T-helper 2 cell treated with Interferon-gamma antibody and Interleukin-4, amounts not matched to agents 5 μg/mL and 100 μg/mL, for 36 hours (primary cell): ENCODE data around the gene SUCO.
A peak's percentile ranks its signal among the peaks of the same experiment; 100 is the strongest.

Source experiments
- DNase-seq: peaks from one replicate; pipeline ENCODE4 v3.0.0; 2021; ENCODE audit warnings: low spot score
- H3K27ac Mint-ChIP-seq: one replicate; pipeline ENCODE4 v1.8.0; 2021; ENCODE audit warnings: mild to moderate bottlenecking, mixed read lengths
- H3K27me3 Mint-ChIP-seq: one replicate; pipeline ENCODE4 v1.8.0; 2021; ENCODE audit warnings: low read depth, mixed read lengths
- H3K36me3 Mint-ChIP-seq: one replicate; pipeline ENCODE4 v1.8.0; 2021; ENCODE audit warnings: low read depth, mixed read lengths
- H3K4me1 Mint-ChIP-seq: one replicate; pipeline ENCODE4 v1.8.0; 2021; ENCODE audit warnings: low read depth, mixed read lengths
- H3K4me3 Mint-ChIP-seq: one replicate; pipeline ENCODE4 v1.8.0; 2022; ENCODE audit warnings: mild to moderate bottlenecking, moderate library complexity, mixed read lengths
- H3K9me3 Mint-ChIP-seq: one replicate; pipeline ENCODE4 v1.8.0; 2021; ENCODE audit warnings: mixed read lengths

Gene SUCO

DNA sequence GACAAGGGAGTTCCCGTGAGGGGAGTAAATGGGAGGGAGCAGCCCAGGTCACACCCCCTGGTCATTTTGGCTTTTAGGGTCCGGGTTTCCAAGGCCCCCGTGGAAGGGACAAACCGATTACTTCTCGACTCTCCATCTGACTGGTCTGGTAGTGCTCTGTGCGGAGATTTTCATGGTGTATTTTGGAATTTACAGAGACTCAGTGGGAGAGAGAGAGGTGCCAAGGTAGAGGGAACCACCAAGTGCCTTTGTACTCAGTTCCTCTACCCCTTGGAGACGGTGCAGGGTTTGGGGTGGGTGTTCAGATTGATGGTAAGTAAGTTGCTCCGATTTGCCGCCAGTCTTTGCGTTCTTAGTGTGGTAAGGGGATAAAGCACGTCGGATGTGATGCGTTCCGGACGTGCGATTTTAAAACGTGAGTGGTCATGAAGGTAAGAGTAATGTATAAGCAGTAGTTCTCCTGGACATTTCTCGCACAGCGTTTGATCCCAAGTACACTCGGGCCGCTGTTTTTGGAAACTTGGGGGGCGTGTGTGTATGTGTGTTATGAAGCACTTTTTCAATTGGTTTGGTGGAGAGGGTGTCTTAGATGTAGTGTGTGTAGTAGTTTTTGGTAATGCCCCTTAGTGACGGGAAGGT is 682 bp downstream of the SUCO start:
- H3K36me3 Mint-ChIP-seq, result peaks cover 7% of the 10 kb centered on the region
- H3K27me3 Mint-ChIP-seq, result peaks cover 13% of the 10 kb centered on the region
- H3K4me1 Mint-ChIP-seq, result peaks cover 39% of the 10 kb centered on the region
- peak overlapping the region; percentile 95 for H3K4me3 Mint-ChIP-seq
- peak overlapping the region; percentile 95 for H3K27ac Mint-ChIP-seq
- no peaks in the 10 kb centered on the region for H3K9me3 Mint-ChIP-seq
- DNase-seq, result peak; percentile 33

GRCh38 chr1:172536256-172536655 is 3.3 kb downstream of the SUCO start:
- Mint-ChIP-seq H3K4me3 (no peak overlapping the region), H3K36me3 (peaks cover 9% of the 10 kb centered on the region), H3K4me1 (peaks cover 44% of the 10 kb centered on the region), H3K27ac (no peak overlapping the region), H3K9me3 (no peaks in the 10 kb centered on the region), H3K27me3 (no peaks in the 10 kb centered on the region)
- DNase-seq, result no peak

DNA sequence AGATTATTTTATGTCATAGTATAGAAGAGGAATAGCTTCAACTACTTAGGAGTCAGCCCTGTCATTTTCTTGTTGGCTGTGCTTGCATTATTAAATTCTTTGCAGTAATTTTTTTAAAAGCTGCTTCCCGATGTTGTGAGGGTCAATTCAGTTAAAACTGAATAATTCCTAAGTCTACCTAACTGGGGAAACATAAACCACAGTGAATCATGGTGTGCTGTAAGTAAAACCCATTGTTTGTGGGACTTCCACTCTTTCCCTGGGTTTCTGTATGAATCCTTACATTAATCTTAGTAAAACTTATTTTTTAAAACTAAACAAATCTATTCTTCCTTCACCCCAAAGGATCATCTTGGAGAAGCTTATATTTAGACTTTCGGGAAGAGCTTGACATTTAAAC is 4.4 kb downstream of the SUCO start:
- DNase-seq, result no peak
- H3K36me3 Mint-ChIP-seq, result peaks cover 11% of the 10 kb centered on the region
- peaks cover 44% of the 10 kb centered on the region for H3K4me1 Mint-ChIP-seq
- H3K4me3 Mint-ChIP-seq, result no peak overlapping the region
- no peaks in the 10 kb centered on the region for H3K27me3 Mint-ChIP-seq
- H3K9me3 Mint-ChIP-seq, result no peaks in the 10 kb centered on the region
- no peak overlapping the region for H3K27ac Mint-ChIP-seq

GRCh38 chr1:172537827-172538391 is 5.0 kb downstream of the SUCO start:
- H3K9me3 Mint-ChIP-seq, result no peaks in the 10 kb centered on the region
- H3K27me3 Mint-ChIP-seq, result no peaks in the 10 kb centered on the region
- no peak overlapping the region for H3K4me3 Mint-ChIP-seq
- peaks cover 11% of the 10 kb centered on the region for H3K36me3 Mint-ChIP-seq
- DNase-seq, result no peak
- peaks cover 49% of the 10 kb centered on the region for H3K4me1 Mint-ChIP-seq
- no peak overlapping the region for H3K27ac Mint-ChIP-seq

GRCh38 chr1:172540635-172541034 is 7.7 kb downstream of the SUCO start:
- no peak for DNase-seq
- H3K27ac Mint-ChIP-seq, result peak overlapping the region; percentile 1
- peaks cover 37% of the 10 kb centered on the region for H3K4me1 Mint-ChIP-seq
- H3K36me3 Mint-ChIP-seq, result peaks cover 9% of the 10 kb centered on the region
- no peak overlapping the region for H3K4me3 Mint-ChIP-seq
- H3K9me3 Mint-ChIP-seq, result no peaks in the 10 kb centered on the region
- H3K27me3 Mint-ChIP-seq, result no peaks in the 10 kb centered on the region

DNA sequence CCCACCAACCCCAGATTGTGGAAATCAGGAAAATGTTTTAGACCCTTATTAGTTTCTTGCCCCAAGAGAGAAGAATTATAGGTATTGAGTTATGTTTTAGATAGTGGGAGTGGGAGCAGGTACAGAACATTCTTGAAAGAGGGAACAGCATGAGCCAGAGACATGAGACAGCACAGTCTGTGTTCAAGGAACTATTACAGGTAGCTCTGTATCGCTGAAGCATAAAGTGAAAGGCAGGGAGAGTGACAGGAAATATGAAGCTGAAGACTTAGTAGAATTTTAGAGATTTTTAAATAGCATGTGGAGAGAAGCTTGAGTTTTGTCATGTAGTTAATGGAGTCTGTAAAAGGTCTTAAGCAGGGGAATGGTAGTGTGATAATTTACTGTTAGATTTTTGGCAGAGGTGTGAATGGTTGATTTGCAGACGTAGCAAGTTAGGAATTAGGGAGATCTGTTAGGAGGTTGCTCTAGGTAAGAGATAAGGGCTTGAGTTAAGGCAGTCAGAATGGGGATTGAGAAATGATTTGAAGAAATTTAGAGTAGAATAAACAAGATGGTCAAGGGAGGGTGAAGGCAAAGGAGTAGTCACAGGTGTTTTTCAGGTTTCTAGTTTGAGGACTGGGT is 11.6 kb downstream of the SUCO start:
- peaks cover 24% of the 10 kb centered on the region for H3K4me1 Mint-ChIP-seq
- peaks cover 2% of the 10 kb centered on the region for H3K36me3 Mint-ChIP-seq
- no peak overlapping the region for H3K4me3 Mint-ChIP-seq
- H3K27ac Mint-ChIP-seq, result no peak overlapping the region
- H3K9me3 Mint-ChIP-seq, result no peaks in the 10 kb centered on the region
- no peaks in the 10 kb centered on the region for H3K27me3 Mint-ChIP-seq
- no peak for DNase-seq

GRCh38 chr1:172545396-172546004 is 12.6 kb downstream of the SUCO start:
- Mint-ChIP-seq H3K36me3 (peaks cover 2% of the 10 kb centered on the region), H3K27ac (no peak overlapping the region), H3K9me3 (no peaks in the 10 kb centered on the region), H3K27me3 (no peaks in the 10 kb centered on the region), H3K4me1 (peaks cover 21% of the 10 kb centered on the region), H3K4me3 (no peak overlapping the region)
- DNase-seq, result no peak

- no peak overlapping the region for H3K4me3 Mint-ChIP-seq
- peaks cover 14% of the 10 kb centered on the region for H3K4me1 Mint-ChIP-seq
- no peak overlapping the region for H3K27ac Mint-ChIP-seq
- H3K36me3 Mint-ChIP-seq, result no peaks in the 10 kb centered on the region
- no peaks in the 10 kb centered on the region for H3K9me3 Mint-ChIP-seq
- H3K27me3 Mint-ChIP-seq, result no peaks in the 10 kb centered on the region
- no peak for DNase-seq
These were observed 14.1 kb downstream of the SUCO start for GRCh38 chr1:172547071-172547470.

DNA sequence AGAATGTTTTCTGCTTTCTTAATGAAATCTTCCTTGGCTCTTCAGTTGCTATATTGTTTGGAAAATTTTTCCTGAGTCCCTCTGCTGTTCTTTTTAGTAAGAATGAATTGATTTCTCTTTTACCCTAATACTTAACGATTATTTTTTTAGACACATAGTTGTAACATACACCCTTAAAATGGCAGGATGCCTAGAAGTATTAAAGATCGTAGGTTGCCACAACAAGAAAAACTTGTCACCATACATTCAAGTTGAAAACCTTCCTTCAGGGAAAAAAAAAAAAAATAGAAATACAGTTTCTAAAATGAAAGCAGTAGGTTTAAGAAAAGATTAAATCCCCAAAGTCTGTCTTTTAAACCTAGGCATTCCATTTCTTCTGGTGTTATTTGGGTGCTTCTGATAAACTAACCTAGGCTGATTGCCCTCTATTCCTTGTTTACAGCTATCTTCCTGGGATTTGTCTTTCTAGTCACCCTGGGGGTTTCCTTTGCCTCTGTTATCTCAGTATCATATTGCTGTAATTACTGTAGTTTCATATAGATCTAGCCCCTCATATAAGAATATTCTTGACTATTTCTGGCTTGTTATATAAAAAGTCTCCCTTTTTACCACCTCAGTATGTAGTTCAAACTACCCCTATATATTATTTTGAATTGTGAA is 16.8 kb downstream of the SUCO start:
- H3K27ac Mint-ChIP-seq, result no peak overlapping the region

GRCh38 chr1:172551279-172551678 is 18.3 kb downstream of the SUCO start:
- H3K4me1 Mint-ChIP-seq, result peaks cover 13% of the 10 kb centered on the region
- H3K9me3 Mint-ChIP-seq, result no peaks in the 10 kb centered on the region

More for the DNA sequence above, 16.8 kb downstream of the SUCO start:
- Mint-ChIP-seq H3K4me1 (peaks cover 9% of the 10 kb centered on the region), H3K4me3 (no peak overlapping the region), H3K9me3 (no peaks in the 10 kb centered on the region), H3K36me3 (peaks cover under 1% of the 10 kb centered on the region), H3K27me3 (no peaks in the 10 kb centered on the region)
- no peak for DNase-seq

DNA sequence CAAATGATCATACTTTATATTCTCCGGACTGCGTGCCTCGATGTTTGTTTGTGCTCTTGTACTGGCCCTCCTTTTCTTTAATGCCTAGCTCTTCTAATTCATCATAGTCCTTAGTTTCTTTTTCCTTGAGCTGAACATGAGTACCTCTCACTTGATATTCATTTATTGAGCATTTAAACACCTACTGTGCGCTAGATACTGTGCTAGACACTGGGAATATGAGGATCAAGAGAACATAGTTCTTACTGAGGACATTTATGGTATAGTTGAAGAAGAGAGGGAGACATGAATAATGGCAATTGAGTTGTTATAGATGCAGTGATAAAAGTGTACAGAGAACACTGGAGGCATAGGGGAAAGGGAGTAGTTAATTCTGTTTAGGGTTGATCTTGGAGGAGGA is 22.0 kb downstream of the SUCO start:
- H3K27ac Mint-ChIP-seq, result no peak overlapping the region
- H3K4me3 Mint-ChIP-seq, result no peak overlapping the region
- H3K27me3 Mint-ChIP-seq, result no peaks in the 10 kb centered on the region
- no peak for DNase-seq
- peaks cover 28% of the 10 kb centered on the region for H3K36me3 Mint-ChIP-seq
- peaks cover 6% of the 10 kb centered on the region for H3K4me1 Mint-ChIP-seq
- no peaks in the 10 kb centered on the region for H3K9me3 Mint-ChIP-seq

More at GRCh38 chr1:172551279-172551678, 18.3 kb downstream of the SUCO start:
- H3K27ac Mint-ChIP-seq, result no peak overlapping the region
- no peak for DNase-seq
- H3K4me3 Mint-ChIP-seq, result no peak overlapping the region
- H3K36me3 Mint-ChIP-seq, result peaks cover 10% of the 10 kb centered on the region
- H3K27me3 Mint-ChIP-seq, result no peaks in the 10 kb centered on the region

GRCh38 chr1:172556461-172556860 is 23.5 kb downstream of the SUCO start:
- Mint-ChIP-seq H3K27me3 (no peaks in the 10 kb centered on the region), H3K36me3 (peaks cover 41% of the 10 kb centered on the region)

GRCh38 chr1:172557270-172557669 is 24.3 kb downstream of the SUCO start:
- Mint-ChIP-seq H3K36me3 (peaks cover 47% of the 10 kb centered on the region), H3K27me3 (no peaks in the 10 kb centered on the region), H3K27ac (no peak overlapping the region), H3K9me3 (no peaks in the 10 kb centered on the region), H3K4me1 (peaks cover 6% of the 10 kb centered on the region), H3K4me3 (no peak overlapping the region)
- no peak for DNase-seq

More at GRCh38 chr1:172556461-172556860, 23.5 kb downstream of the SUCO start:
- Mint-ChIP-seq H3K4me3 (no peak overlapping the region), H3K27ac (no peak overlapping the region), H3K4me1 (peaks cover 6% of the 10 kb centered on the region), H3K9me3 (no peaks in the 10 kb centered on the region)
- no peak for DNase-seq
